ENCODE data around the gene ALX3. TPM values are rescaled to one million over a fixed set of nuclear protein-coding genes. Genes with fewer than 3 reads are reported as not detected.

ALX3 gene
- total and polyA plus RNA-seq, 2 of the 8 experiments (the other 6 are each of a cell fraction or from before 2014, with no cell fraction given), result 0.20 TPM; not detected in 1

- WGBS, 2 experiments (ENCODE audit: extremely low coverage in 1 of 2, insufficient coverage in 1 of 2, insufficient read length in 1 of 2, insufficient replicate concordance in 2 of 2, low coverage in 1 of 2, low lambda C conversion rate in 2 of 2, missing lambda C conversion rate in 1 of 2), result 85% methylated on average over 11 of the region's 11 CpGs; no CpG with 5 or more reads in 1 of the 2 experiments
- Histone ChIP-seq H2BK120ac (replicated peaks; ENCODE audit: low read depth, low read length) (no peak overlapping the region), H3K23me2 (ENCODE audit: low read depth, low read length) (no peaks in the 10 kb centered on the region), H3K23ac (ENCODE audit: insufficient read length) (no peak overlapping the region), H3K4me3 (ENCODE audit: extremely low read depth in 1 of 4, insufficient read depth in 2 of 4, low read depth in 3 of 4, low read length in 4 of 4) (no peak overlapping the region), H3K36me3 (ENCODE audit: control insufficient read depth in 2 of 4, insufficient read depth in 4 of 4, low read length in 3 of 4) (no peaks in the 10 kb centered on the region), H3K18ac (ENCODE audit: extremely low read depth, low read length) (no peak overlapping the region), H3K9me3 (ENCODE audit: insufficient read depth in 2 of 2, low read depth in 1 of 2, low read length in 1 of 2) (no peaks in the 10 kb centered on the region), H2BK15ac (ENCODE audit: low read length) (no peak overlapping the region), H3K4ac (replicated peaks; ENCODE audit: insufficient read length, low read depth, low read length) (no peak overlapping the region), H2BK20ac (ENCODE audit: low read length) (no peak overlapping the region), H2AK5ac (ENCODE audit: low read depth, low read length) (no peak overlapping the region), H2BK12ac (ENCODE audit: low read depth, low read length) (no peak overlapping the region), H3K4me1 (replicated peaks in 1 of 4; ENCODE audit: control insufficient read depth in 3 of 4, insufficient read depth in 4 of 4, low read length in 3 of 4) (no peaks in the 10 kb centered on the region), H3K4me2 (ENCODE audit: insufficient read depth in 1 of 2, low read depth in 2 of 2, low read length in 2 of 2) (no peak overlapping the region), H4K91ac (replicated peaks; ENCODE audit: insufficient read length, low read length) (no peak overlapping the region), H2BK5ac (ENCODE audit: low read depth, low read length) (no peak overlapping the region), H3K14ac (ENCODE audit: insufficient read length) (no peak overlapping the region), H3K56ac (replicated peaks; ENCODE audit: insufficient read length, low read depth, low read length) (no peak overlapping the region), H3K9ac (replicated peaks in 1 of 4; ENCODE audit: extremely low read depth in 1 of 4, low read depth in 3 of 4, low read length in 3 of 4) (no peak overlapping the region), H3K27ac (ENCODE audit: low read depth, low read length) (no peak overlapping the region), H3K79me1 (ENCODE audit: low read depth, low read length) (no peaks in the 10 kb centered on the region), H2AFZ (ENCODE audit: low read length) (no peak overlapping the region), H4K5ac (ENCODE audit: insufficient read length, low read depth, low read length) (no peak overlapping the region), H3K27me3 (replicated peaks in 1 of 4; ENCODE audit: control insufficient read depth in 3 of 4, extremely low read depth in 1 of 4, insufficient read depth in 3 of 4, low read length in 3 of 4) (no peaks in the 10 kb centered on the region; a peak in 2 of 7 replicates), H4K20me1 (replicated peaks in 1 of 2; ENCODE audit: control insufficient read depth in 1 of 2, insufficient read depth in 2 of 2, low read length in 2 of 2) (no peaks in the 10 kb centered on the region), H3K79me2 (ENCODE audit: control insufficient read depth in 1 of 2, insufficient read depth in 2 of 2, low read length in 2 of 2) (no peaks in the 10 kb centered on the region), H4K8ac (ENCODE audit: extremely low read depth, insufficient read depth, low read length) (no peak overlapping the region)
- no peak for DNase-seq (ENCODE audit: low read depth in 1 of 2, low spot score in 2 of 2)
- no peak for FAIRE-seq
- POLR2A ChIA-PET (ENCODE audit: partially characterized antibody), result interaction anchor here (0.6 to 1.6 kb wide), 3 partner anchors 8 to 27 kb away, joined by 3 to 4 read pairs (median 3); partner anchors contain the start of gene ALX3
- TF ChIP-seq RXRA (IDR thresholded peaks at IDR 0.05; ENCODE audit: insufficient read depth, low read depth, low read length), result no peak
- TF ChIP-seq CHD2 (IDR thresholded peaks at IDR 0.05; ENCODE audit: low read length), result no peak
- CTCF ChIA-PET (ENCODE audit: partially characterized antibody), result interaction anchor here (0.8 to 52.4 kb wide), 7 partner anchors 9 to 398 kb away, joined by 3 to 1450 read pairs (median 5); partner anchors contain the start of genes ALX3, KCNC4, STRIP1 and UBL4B
Observed at GRCh38 chr1:110097507-110098221, 27.2 kb upstream of the ALX3 start.

Measured in H1 (cell line).